ENCODE data around the gene RAD9A. TPM values are rescaled to one million over a fixed set of nuclear protein-coding genes. Genes with fewer than 3 reads are reported as not detected.

The RAD9A gene
- total RNA-seq (2022) (55.1 and 63.5 TPM in 2 replicates), Bru-seq, nascent RNA (percentile 71 among the genes with signal in this experiment), BruChase-seq, experiment 1, labeled RNA remaining after a 2-hour chase (percentile 79 among the genes with signal in this experiment), BruChase-seq, experiment 2, labeled RNA remaining after a 6-hour chase (percentile 85 among the genes with signal in this experiment)
- long read RNA-seq, transcript RAD9A-201 (11 exons, 2,119 nt) = major isoform, 21 of 43 reads
- long read RNA-seq, partial matches to known transcripts = 2 of 43 reads
- long read RNA-seq, other reads (novel, unspliced or antisense) = 20 of 43 reads

- H3K27ac Mint-ChIP-seq (ENCODE audit: unreplicated experiment) = peak within 1 kb of the TSS; percentile 63
- Histone ChIP-seq H3K9me3 (no peaks in the 10 kb centered on the region), H3K4me1 (peaks cover 5% of the 10 kb centered on the region; the same call in 1 of the 2 replicates), H3K36me3 (ENCODE audit: control insufficient read depth, insufficient read depth, low read length) (peaks cover 4% of the 10 kb centered on the region; the same call in 1 of the 2 replicates), H3K27me3 (replicated peaks; ENCODE audit: control insufficient read depth, insufficient read depth, low read length) (no peaks in the 10 kb centered on the region), H3K4me3 (ENCODE audit: low read depth, low read length) (peak within 1 kb of the TSS; percentile 80)
- TF ChIP-seq CTCF (IDR thresholded peaks at IDR 0.05; ENCODE audit: insufficient read depth in 1 of 2, low read depth in 1 of 2, low read length in 1 of 2, severe bottlenecking in 1 of 2, unreplicated experiment in 1 of 2) = no peak
- CTCF ChIA-PET = interaction anchor here (0.5 to 2.6 kb wide), 18 partner anchors 9 to 178 kb away, joined by 3 to 73 read pairs (median 4); partner anchors contain the start of genes AIP, CLCF1, POLD4 and PPP1CA
- H3K4me1 Mint-ChIP-seq (ENCODE audit: low read depth, unreplicated experiment) = peaks cover 23% of the 10 kb centered on the region
- peak within 1 kb of the TSS; percentile 76 for H3K4me3 Mint-ChIP-seq (ENCODE audit: unreplicated experiment)
- POLR2A ChIA-PET = interaction anchor here (0.6 to 1.9 kb wide), 16 partner anchors 9 to 891 kb away, joined by 3 to 63 read pairs (median 4); partner anchors contain the start of genes AIP, CLCF1, POLD4 and PPP1CA
- H3K9me3 Mint-ChIP-seq (ENCODE audit: unreplicated experiment) = no peaks in the 10 kb centered on the region
- H3K36me3 Mint-ChIP-seq (ENCODE audit: insufficient read depth, unreplicated experiment) = peaks cover 66% of the 10 kb centered on the region
- BruUV-seq (replicated peaks) = TSS peak; percentile 86
- intact Hi-C loops (cut with micrococcal nuclease; ENCODE audit: unreplicated experiment) = no loop called here
- no peaks in the 10 kb centered on the region for H3K27me3 Mint-ChIP-seq (ENCODE audit: insufficient read depth, unreplicated experiment)
- peak; percentile 98 to 99 for DNase-seq
These were observed at the start of gene RAD9A for GRCh38 chr11:67391304-67392182. RAD9A (plus strand) TSS chr11:67391986; CDS start chr11:67392045, 59 bp downstream.

GRCh38 chr11:67344264-67344663, 47.5 kb upstream of the RAD9A start:
- peaks cover 6% of the 10 kb centered on the region for H3K36me3 Mint-ChIP-seq (ENCODE audit: insufficient read depth, unreplicated experiment)

More at GRCh38 chr11:67344264-67344663, 47.5 kb upstream of the RAD9A start:
- no peak for TF ChIP-seq CTCF (IDR thresholded peaks at IDR 0.05; ENCODE audit: insufficient read depth in 1 of 2, low read depth in 1 of 2, low read length in 1 of 2, severe bottlenecking in 1 of 2, unreplicated experiment in 1 of 2)
- no peaks in the 10 kb centered on the region for H3K9me3 ChIP-seq
- no peaks in the 10 kb centered on the region for H3K36me3 ChIP-seq (ENCODE audit: control insufficient read depth, insufficient read depth, low read length)
- peaks cover 32% of the 10 kb centered on the region for H3K4me1 ChIP-seq
- POLR2A ChIA-PET = no interaction called here
- H3K9me3 Mint-ChIP-seq (ENCODE audit: unreplicated experiment) = no peaks in the 10 kb centered on the region
- peaks cover 31% of the 10 kb centered on the region for H3K4me1 Mint-ChIP-seq (ENCODE audit: low read depth, unreplicated experiment)
- no peaks in the 10 kb centered on the region for H3K27me3 ChIP-seq (replicated peaks; ENCODE audit: control insufficient read depth, insufficient read depth, low read length)
- no peak overlapping the region for H3K4me3 Mint-ChIP-seq (ENCODE audit: unreplicated experiment)
- BruUV-seq (replicated peaks) = no TSS peak
- intact Hi-C loops (cut with micrococcal nuclease; ENCODE audit: unreplicated experiment) = no loop called here
- no peak overlapping the region for H3K4me3 ChIP-seq (ENCODE audit: low read depth, low read length)
- CTCF ChIA-PET = interaction anchor here (0.6 to 2.9 kb wide), 6 partner anchors 11 to 104 kb away, joined by 3 to 62 read pairs (median 3); partner anchors contain the start of genes CLCF1 and POLD4
- no peak overlapping the region for H3K27ac Mint-ChIP-seq (ENCODE audit: unreplicated experiment)
- DNase-seq = no peak
- H3K27me3 Mint-ChIP-seq (ENCODE audit: insufficient read depth, unreplicated experiment) = no peaks in the 10 kb centered on the region

Measured in Caco-2 (cell line).